Loucy (cell line): ENCODE data around the gene GREB1L.

Experiments used
- H2AFZ ChIP-seq: fragments of 200-600 bp; sonication (generic); 2 replicates; pipeline ENCODE4 v1.6.0; 2016; ENCODE audit warnings: antibody characterized with exemption, mild to moderate bottlenecking, low read length, moderate library complexity
- H3F3A ChIP-seq: fragments of 200-600 bp; 2 replicates; pipeline ENCODE4 v1.6.0; 2016; ENCODE audit warnings: antibody characterized with exemption, low read depth, mild to moderate bottlenecking
- H3K27me3 ChIP-seq: fragments of 200-600 bp; sonication (generic); 2 replicates; pipeline ENCODE4 v1.6.1; 2014; ENCODE audit warnings: low read length, mild to moderate bottlenecking; ENCODE audit not compliant: insufficient read depth, poor library complexity, severe bottlenecking
- H3K36me3 ChIP-seq: fragments of 200-600 bp; sonication (generic); 2 replicates; pipeline ENCODE4 v1.6.1; 2016; ENCODE audit warnings: low read length; ENCODE audit not compliant: insufficient read depth
- H3K4me1 ChIP-seq: fragments of 200-600 bp; sonication (generic); 2 replicates; pipeline ENCODE4 v1.5.1; 2014; ENCODE audit warnings: low read length, mild to moderate bottlenecking; ENCODE audit not compliant: insufficient read depth, poor library complexity, severe bottlenecking
- H3K4me2 ChIP-seq: fragments of 200-600 bp; sonication (generic); 2 replicates; pipeline ENCODE4 v1.6.0; 2014; ENCODE audit warnings: antibody characterized with exemption, low read length, low read depth, mild to moderate bottlenecking; ENCODE audit not compliant: poor library complexity, severe bottlenecking
- H3K4me3 ChIP-seq: fragments of 200-600 bp; sonication (generic); 2 replicates; pipeline ENCODE4 v1.5.1; 2014; ENCODE audit warnings: low read length, mild to moderate bottlenecking, mixed read lengths; ENCODE audit not compliant: poor library complexity, severe bottlenecking
- H3K79me2 ChIP-seq: fragments of 200-600 bp; sonication (generic); 2 replicates; pipeline ENCODE4 v1.6.1; 2014; ENCODE audit warnings: low read length; ENCODE audit not compliant: insufficient read depth
- H3K9ac ChIP-seq: fragments of 200-600 bp; sonication (generic); 2 replicates; pipeline ENCODE4 v1.6.0; 2014; ENCODE audit warnings: mild to moderate bottlenecking, low read depth, low read length, moderate library complexity; ENCODE audit not compliant: poor library complexity, severe bottlenecking
- H3K9me2 ChIP-seq: fragments of 200-600 bp; sonication (generic); replicated peaks from 2 replicates; pipeline ENCODE4 v1.6.1; 2016; ENCODE audit warnings: low read depth, low read length, mixed read lengths
- H3K9me3 ChIP-seq: fragments of 200-600 bp; sonication (generic); 2 replicates; pipeline ENCODE4 v1.6.1; 2014; ENCODE audit warnings: mild to moderate bottlenecking, antibody characterized with exemption, low read length, low read depth; ENCODE audit not compliant: insufficient read depth
- H4K20me1 ChIP-seq: fragments of 200-600 bp; sonication (generic); 2 replicates; pipeline ENCODE4 v1.6.0; 2014; ENCODE audit warnings: antibody characterized with exemption, low read length, mild to moderate bottlenecking; ENCODE audit not compliant: insufficient read depth, poor library complexity, severe bottlenecking
- EZH2phosphoT487 ChIP-seq: fragments of 200-600 bp; IDR thresholded peaks from 2 replicates; pipeline ENCODE4 v1.6.1; 2018; ENCODE audit warnings: antibody characterized with exemption, mild to moderate bottlenecking, moderate library complexity, borderline replicate concordance
- TF ChIP-seq, protein P1 (sequence below): fragments of 200-600 bp; sonication (generic); conservative IDR thresholded peaks from 2 replicates; pipeline ENCODE4 v1.5.1; 2014; ENCODE audit warnings: mild to moderate bottlenecking, antibody characterized with exemption, low read length

GREB1L gene

DNA sequence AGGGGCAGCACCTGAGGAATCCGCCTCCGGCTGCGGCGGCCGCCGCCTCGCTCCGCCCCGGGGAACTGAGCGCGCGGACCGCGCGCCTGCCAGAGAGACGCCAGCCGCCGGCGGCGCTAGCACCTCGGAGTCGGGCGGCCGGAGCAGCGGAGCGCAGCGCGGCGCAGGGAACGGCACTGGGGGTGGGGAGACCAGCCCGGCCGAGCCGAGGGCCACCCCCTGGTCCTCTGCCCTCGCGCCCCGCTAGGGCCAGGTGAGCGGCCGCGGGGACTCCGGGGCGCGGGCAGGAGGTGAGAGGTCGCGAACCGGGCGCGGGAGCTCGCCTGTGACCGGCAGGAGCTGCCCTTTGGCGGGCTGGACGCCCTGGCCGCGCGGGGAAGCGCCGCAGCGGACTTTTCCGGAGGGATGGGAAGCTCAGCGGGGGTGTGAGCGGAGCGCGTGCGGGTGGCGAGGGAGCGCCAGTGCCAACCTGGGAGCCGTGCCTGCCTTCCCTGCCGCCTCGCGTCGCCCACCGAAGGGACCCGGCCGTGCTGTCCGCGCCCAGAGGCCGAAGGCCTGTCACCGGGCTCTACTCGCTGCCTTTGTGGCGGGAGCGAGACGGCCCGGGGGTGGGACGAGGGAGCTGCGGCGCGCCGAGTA lies at the start of gene GREB1L:
TSS of gene GREB1L (plus strand) at position 92 of the 639 bp plus-strand sequence. CDS start 141,287 bp downstream, outside the sequence.
- no peak within 1 kb of the TSS for H3K4me2 ChIP-seq
- no peak within 1 kb of the TSS for H3K9ac ChIP-seq
- H2AFZ ChIP-seq = no peak within 1 kb of the TSS
- no peak within 1 kb of the TSS for H3K4me3 ChIP-seq
- H3K9me2 ChIP-seq = no peaks in the 10 kb centered on the region
- no peaks in the 10 kb centered on the region for H3K27me3 ChIP-seq
- no peaks in the 10 kb centered on the region for H3K9me3 ChIP-seq
- no peaks in the 10 kb centered on the region for H3K36me3 ChIP-seq
- no peaks in the 10 kb centered on the region for H4K20me1 ChIP-seq
- H3K79me2 ChIP-seq = no peaks in the 10 kb centered on the region
- TF ChIP-seq, protein P1, sequence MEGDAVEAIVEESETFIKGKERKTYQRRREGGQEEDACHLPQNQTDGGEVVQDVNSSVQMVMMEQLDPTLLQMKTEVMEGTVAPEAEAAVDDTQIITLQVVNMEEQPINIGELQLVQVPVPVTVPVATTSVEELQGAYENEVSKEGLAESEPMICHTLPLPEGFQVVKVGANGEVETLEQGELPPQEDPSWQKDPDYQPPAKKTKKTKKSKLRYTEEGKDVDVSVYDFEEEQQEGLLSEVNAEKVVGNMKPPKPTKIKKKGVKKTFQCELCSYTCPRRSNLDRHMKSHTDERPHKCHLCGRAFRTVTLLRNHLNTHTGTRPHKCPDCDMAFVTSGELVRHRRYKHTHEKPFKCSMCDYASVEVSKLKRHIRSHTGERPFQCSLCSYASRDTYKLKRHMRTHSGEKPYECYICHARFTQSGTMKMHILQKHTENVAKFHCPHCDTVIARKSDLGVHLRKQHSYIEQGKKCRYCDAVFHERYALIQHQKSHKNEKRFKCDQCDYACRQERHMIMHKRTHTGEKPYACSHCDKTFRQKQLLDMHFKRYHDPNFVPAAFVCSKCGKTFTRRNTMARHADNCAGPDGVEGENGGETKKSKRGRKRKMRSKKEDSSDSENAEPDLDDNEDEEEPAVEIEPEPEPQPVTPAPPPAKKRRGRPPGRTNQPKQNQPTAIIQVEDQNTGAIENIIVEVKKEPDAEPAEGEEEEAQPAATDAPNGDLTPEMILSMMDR = no peak
- no peak for TF ChIP-seq EZH2phosphoT487
- H3K4me1 ChIP-seq = no peaks in the 10 kb centered on the region
- H3F3A ChIP-seq = no peaks in the 10 kb centered on the region

DNA sequence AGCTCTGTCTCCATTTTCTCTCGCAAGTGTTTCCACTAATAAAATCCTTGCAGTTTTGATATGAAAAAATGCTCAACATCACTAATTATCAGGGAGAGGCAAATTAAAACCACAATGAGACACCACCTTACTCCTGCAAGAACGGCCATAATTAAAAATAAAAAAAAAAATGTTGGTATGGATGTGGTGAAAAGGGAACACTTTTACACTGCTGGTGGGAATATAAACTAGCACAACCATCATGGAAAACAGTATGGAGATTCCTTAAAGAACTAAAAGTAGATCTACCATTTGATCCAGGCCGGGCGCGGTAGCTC lies 49.8 kb upstream of the GREB1L start:
- H3K79me2 ChIP-seq = no peaks in the 10 kb centered on the region
- no peaks in the 10 kb centered on the region for H3K4me1 ChIP-seq
- no peaks in the 10 kb centered on the region for H3F3A ChIP-seq
- no peak for TF ChIP-seq EZH2phosphoT487
- TF ChIP-seq, protein P1 = no peak
- H4K20me1 ChIP-seq = no peaks in the 10 kb centered on the region
- H3K4me3 ChIP-seq = no peak overlapping the region
- no peak overlapping the region for H3K4me2 ChIP-seq
- H3K36me3 ChIP-seq = no peaks in the 10 kb centered on the region
- no peaks in the 10 kb centered on the region for H3K27me3 ChIP-seq
- H3K9ac ChIP-seq = no peak overlapping the region
- no peaks in the 10 kb centered on the region for H3K9me2 ChIP-seq
- H3K9me3 ChIP-seq = no peaks in the 10 kb centered on the region
- no peak overlapping the region for H2AFZ ChIP-seq

DNA sequence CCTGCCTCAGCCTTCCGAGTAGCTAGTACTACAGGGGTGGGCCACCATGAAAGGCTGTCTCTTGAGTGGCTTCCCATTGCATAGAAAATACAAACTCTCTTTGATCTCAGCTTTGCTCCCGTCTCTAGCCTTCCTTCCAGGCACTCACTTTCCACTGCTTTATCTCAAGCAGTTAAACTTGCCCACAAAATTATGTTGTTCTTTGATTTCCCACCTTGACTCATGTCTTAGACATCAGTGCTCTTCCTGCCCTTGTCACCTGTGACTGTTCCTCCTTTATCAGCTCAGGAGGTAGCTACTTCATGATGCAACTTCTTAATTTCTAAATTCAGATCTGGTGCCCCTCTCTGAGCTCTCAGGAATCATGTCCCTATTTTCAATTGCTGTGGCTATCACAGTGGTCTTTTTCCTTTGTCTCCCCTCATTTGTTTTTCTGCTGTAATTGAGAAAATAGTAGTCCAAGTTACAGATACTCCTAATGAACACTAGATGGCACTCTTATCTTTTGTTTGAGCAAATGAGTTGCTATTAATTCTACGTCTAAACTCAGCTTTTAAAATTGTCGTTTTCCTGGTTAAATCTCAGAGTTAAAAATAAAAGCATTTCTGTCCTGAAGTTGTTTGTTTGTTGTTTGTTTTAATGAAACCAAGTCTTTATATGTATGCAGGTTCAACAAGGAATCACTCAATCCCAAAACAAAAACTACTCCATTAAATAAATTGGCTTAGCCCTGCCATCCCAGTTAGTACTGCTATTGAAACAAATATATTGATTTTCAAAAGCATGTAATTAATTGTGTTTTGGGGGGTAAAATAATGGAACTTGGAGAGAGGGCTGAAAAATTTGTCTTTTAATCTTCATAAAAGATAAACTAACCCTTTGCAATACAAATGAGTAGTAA lies 46.9 kb upstream of the GREB1L start:
- Histone ChIP-seq H3K27me3 (no peaks in the 10 kb centered on the region), H3K36me3 (no peaks in the 10 kb centered on the region), H3K4me3 (peak overlapping the region; percentile 26), H3F3A (no peaks in the 10 kb centered on the region), H3K9me3 (no peaks in the 10 kb centered on the region), H3K9me2 (no peaks in the 10 kb centered on the region), H2AFZ (peak overlapping the region; percentile 58), H3K9ac (no peak overlapping the region), H4K20me1 (no peaks in the 10 kb centered on the region), H3K4me2 (peak overlapping the region; percentile 36), H3K79me2 (no peaks in the 10 kb centered on the region), H3K4me1 (no peaks in the 10 kb centered on the region)
- TF ChIP-seq, protein P1 = peak; percentile 90
- TF ChIP-seq EZH2phosphoT487 = no peak
